Neural cell (in vitro differentiated cells): ENCODE data around the gene SMIM31.

Experiments
- EP300 ChIP-seq: fragments of 450-650 bp; conservative IDR thresholded peaks from 2 replicates; pipeline ENCODE4 v1.6.1; 2014; ENCODE audit warnings: antibody characterized with exemption, mild to moderate bottlenecking, moderate library complexity; ENCODE audit not compliant: poor library complexity, severe bottlenecking
- EZH2 ChIP-seq: fragments of 200-600, 300-800 bp; shearing (Covaris generic), sonication (generic); IDR thresholded peaks from 2 replicates; pipeline ENCODE4 v1.6.1; 2014; ENCODE audit warnings: antibody characterized with exemption, low read length, borderline replicate concordance, mild to moderate bottlenecking; ENCODE audit not compliant: insufficient read depth, poor library complexity, severe bottlenecking
- MXI1 ChIP-seq: fragments of 450-650 bp; conservative IDR thresholded peaks from 2 replicates; pipeline ENCODE4 v1.6.1; 2014; ENCODE audit warnings: antibody characterized with exemption, mild to moderate bottlenecking; ENCODE audit not compliant: poor library complexity, severe bottlenecking
- POLR2AphosphoS5 ChIP-seq: IDR thresholded peaks from 2 replicates; pipeline ENCODE4 v1.6.1; 2012
- RAD21 ChIP-seq: fragments of 450-650 bp; conservative IDR thresholded peaks from 2 replicates; pipeline ENCODE4 v1.6.1; 2014; ENCODE audit warnings: antibody characterized with exemption, mild to moderate bottlenecking, moderate library complexity
- SMC3 ChIP-seq: fragments of 450-650 bp; conservative IDR thresholded peaks from 2 replicates; pipeline ENCODE4 v1.6.1; 2014; ENCODE audit warnings: antibody characterized with exemption, mild to moderate bottlenecking, moderate library complexity; ENCODE audit not compliant: poor library complexity
- TF ChIP-seq, protein P1 (sequence below): IDR thresholded peaks from 2 replicates; pipeline ENCODE4 v1.6.1; 2012; ENCODE audit warnings: borderline replicate concordance
- TF ChIP-seq, protein P2 (sequence below): fragments of 450-650 bp; IDR thresholded peaks from 2 replicates; pipeline ENCODE4 v1.5.1; 2014; ENCODE audit warnings: antibody characterized with exemption, mild to moderate bottlenecking, moderate library complexity; ENCODE audit not compliant: poor library complexity, severe bottlenecking

DNA sequence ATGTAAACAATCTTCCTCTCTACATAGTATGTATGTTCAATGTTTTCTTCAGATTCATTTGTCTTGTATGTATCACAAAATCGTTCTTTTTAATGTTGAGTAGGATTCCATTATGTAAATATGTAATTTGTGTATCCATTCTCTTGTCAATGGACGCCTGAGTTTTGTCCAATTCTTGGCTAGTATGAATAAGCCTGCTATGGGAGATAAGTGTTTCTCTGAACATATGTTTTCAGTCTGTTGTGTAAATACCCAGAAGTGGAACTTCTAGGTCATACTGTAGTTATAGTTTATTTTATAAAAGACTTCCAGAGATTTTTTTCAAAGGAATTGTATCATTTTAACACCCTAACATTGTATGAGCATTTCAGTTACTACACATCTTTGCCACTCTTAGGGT, 2.8 kb downstream of the SMIM31 start:
- TF ChIP-seq, protein P1, sequence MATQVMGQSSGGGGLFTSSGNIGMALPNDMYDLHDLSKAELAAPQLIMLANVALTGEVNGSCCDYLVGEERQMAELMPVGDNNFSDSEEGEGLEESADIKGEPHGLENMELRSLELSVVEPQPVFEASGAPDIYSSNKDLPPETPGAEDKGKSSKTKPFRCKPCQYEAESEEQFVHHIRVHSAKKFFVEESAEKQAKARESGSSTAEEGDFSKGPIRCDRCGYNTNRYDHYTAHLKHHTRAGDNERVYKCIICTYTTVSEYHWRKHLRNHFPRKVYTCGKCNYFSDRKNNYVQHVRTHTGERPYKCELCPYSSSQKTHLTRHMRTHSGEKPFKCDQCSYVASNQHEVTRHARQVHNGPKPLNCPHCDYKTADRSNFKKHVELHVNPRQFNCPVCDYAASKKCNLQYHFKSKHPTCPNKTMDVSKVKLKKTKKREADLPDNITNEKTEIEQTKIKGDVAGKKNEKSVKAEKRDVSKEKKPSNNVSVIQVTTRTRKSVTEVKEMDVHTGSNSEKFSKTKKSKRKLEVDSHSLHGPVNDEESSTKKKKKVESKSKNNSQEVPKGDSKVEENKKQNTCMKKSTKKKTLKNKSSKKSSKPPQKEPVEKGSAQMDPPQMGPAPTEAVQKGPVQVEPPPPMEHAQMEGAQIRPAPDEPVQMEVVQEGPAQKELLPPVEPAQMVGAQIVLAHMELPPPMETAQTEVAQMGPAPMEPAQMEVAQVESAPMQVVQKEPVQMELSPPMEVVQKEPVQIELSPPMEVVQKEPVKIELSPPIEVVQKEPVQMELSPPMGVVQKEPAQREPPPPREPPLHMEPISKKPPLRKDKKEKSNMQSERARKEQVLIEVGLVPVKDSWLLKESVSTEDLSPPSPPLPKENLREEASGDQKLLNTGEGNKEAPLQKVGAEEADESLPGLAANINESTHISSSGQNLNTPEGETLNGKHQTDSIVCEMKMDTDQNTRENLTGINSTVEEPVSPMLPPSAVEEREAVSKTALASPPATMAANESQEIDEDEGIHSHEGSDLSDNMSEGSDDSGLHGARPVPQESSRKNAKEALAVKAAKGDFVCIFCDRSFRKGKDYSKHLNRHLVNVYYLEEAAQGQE, result no peak
- TF ChIP-seq, protein P2, sequence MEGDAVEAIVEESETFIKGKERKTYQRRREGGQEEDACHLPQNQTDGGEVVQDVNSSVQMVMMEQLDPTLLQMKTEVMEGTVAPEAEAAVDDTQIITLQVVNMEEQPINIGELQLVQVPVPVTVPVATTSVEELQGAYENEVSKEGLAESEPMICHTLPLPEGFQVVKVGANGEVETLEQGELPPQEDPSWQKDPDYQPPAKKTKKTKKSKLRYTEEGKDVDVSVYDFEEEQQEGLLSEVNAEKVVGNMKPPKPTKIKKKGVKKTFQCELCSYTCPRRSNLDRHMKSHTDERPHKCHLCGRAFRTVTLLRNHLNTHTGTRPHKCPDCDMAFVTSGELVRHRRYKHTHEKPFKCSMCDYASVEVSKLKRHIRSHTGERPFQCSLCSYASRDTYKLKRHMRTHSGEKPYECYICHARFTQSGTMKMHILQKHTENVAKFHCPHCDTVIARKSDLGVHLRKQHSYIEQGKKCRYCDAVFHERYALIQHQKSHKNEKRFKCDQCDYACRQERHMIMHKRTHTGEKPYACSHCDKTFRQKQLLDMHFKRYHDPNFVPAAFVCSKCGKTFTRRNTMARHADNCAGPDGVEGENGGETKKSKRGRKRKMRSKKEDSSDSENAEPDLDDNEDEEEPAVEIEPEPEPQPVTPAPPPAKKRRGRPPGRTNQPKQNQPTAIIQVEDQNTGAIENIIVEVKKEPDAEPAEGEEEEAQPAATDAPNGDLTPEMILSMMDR, result no peak
- TF ChIP-seq EP300, result no peak
- no peak for TF ChIP-seq POLR2AphosphoS5
- no peak for TF ChIP-seq SMC3
- no peak for TF ChIP-seq EZH2
- no peak for TF ChIP-seq RAD21
- no peak for TF ChIP-seq MXI1
